Lower leg skin (tissue), 4 donors: ENCODE measurements around the gene LIN52. TPM values are rescaled to one million over a fixed set of nuclear protein-coding genes. Genes with fewer than 3 reads are reported as not detected.
A peak's percentile ranks its signal among the peaks of the same experiment; 100 is the strongest.

ENCODE experiments used
- DNase-seq, 2 donors: peaks; one replicate each; pipeline ENCODE4 v3.0.0-alpha.2; 2019; ENCODE audit warnings: low spot score in 2 of 2
- H3K4me3 ChIP-seq: fragments of 200-600 bp; sonication (generic); 2 replicates; pipeline ENCODE4 v1.5.1; 2017; ENCODE audit warnings: mild to moderate bottlenecking, low read depth; ENCODE audit not compliant: poor library complexity, severe bottlenecking
- POLR2A ChIP-seq, 2 donors: fragments of 450-650 bp; IDR thresholded peaks; one replicate each; pipeline ENCODE4 v1.6.1; 2016 to 2017; ENCODE audit warnings: antibody characterized with exemption in 2 of 2, mild to moderate bottlenecking in 1 of 2, moderate library complexity in 1 of 2
- WGBS, 2 donors: methylation state at CpG; one replicate each; pipeline ENCODE4 v1.1.5; 2018; 5-methylcytosine and 5-hydroxymethylcytosine counted together
- intact Hi-C: fragments of 100-400 bp; cut with DNase I; formaldehyde crosslinking; loops from one replicate; pipeline ENCODE4 v1.15.0; 2023; ENCODE audit warnings: low total_unique reads
- total RNA-seq, 4 donors: library from RNA; depleted of rRNA; stranded (reverse); fragments of >200 nt; gene quantifications; one replicate each; pipeline ENCODE4 v1.1.0, GENCODE V29; 2016
- TF ChIP-seq, protein P1 (sequence below), 3 donors: fragments of 450-650 bp; IDR thresholded peaks; one replicate each; pipeline ENCODE4 v1.5.1; 2016; ENCODE audit warnings: antibody characterized with exemption in 3 of 3, mild to moderate bottlenecking in 3 of 3, moderate library complexity in 2 of 3

The LIN52 gene
- total RNA-seq, 4 donors from 2014 or later, result 5.6 to 7.9 (median 5.8) TPM

GRCh38 chr14:74126315-74127013 is 41.7 kb downstream of the LIN52 start:
- WGBS, 2 donors, result 94 to 96% methylated on average over 1 of the region's 1 CpG
- H3K4me3 ChIP-seq, result no peak overlapping the region

GRCh38 chr14:74127634-74128033 is 42.9 kb downstream of the LIN52 start:
- TF ChIP-seq, protein P1, sequence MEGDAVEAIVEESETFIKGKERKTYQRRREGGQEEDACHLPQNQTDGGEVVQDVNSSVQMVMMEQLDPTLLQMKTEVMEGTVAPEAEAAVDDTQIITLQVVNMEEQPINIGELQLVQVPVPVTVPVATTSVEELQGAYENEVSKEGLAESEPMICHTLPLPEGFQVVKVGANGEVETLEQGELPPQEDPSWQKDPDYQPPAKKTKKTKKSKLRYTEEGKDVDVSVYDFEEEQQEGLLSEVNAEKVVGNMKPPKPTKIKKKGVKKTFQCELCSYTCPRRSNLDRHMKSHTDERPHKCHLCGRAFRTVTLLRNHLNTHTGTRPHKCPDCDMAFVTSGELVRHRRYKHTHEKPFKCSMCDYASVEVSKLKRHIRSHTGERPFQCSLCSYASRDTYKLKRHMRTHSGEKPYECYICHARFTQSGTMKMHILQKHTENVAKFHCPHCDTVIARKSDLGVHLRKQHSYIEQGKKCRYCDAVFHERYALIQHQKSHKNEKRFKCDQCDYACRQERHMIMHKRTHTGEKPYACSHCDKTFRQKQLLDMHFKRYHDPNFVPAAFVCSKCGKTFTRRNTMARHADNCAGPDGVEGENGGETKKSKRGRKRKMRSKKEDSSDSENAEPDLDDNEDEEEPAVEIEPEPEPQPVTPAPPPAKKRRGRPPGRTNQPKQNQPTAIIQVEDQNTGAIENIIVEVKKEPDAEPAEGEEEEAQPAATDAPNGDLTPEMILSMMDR (IDR thresholded peaks at IDR 0.05), result no peak
- no peak for TF ChIP-seq POLR2A (IDR thresholded peaks at IDR 0.05)
- 94 to 97% methylated on average over 1 of the region's 1 CpG for WGBS, 2 donors
- intact Hi-C loops, result no loop called here

More at GRCh38 chr14:74126315-74127013, 41.7 kb downstream of the LIN52 start:
- intact Hi-C loops, result no loop called here
- no peak for DNase-seq
- TF ChIP-seq POLR2A (IDR thresholded peaks at IDR 0.05), result no peak
- TF ChIP-seq, protein P1 (IDR thresholded peaks at IDR 0.05), result no peak

DNA sequence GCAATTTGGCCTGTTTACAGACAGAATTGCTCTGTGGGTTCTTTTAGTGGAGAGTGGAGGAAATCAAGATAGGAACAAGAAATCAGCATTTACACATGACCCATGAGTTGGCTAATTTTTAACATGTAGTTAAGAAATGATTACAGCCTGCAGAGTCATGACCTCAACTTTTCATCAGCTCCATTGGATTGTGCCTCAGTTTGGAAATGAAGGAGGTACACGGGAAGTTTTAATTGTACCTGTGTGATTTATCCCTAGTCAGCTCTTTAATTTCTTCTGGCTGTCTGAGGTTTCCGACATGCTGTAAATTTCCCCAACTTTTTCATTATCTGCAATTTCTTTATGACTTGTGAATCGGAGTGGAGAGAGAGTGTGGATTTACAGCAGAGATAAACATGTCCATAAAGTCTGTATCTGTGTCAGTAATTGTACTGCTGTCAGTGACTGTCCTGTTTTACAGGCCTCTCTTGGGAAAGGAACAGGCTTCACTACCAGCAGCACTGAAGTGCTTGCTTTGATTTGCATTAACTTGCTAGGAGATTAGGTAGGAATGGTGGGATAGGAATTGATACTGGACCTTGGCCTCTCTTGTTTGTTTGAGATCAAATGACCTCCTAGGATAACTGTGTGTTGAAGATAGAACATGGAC is 49.2 kb downstream of the LIN52 start:
- 71 to 75% methylated on average over 3 of the region's 3 CpGs for WGBS, 2 donors
- DNase-seq, result no peak
- intact Hi-C loops, result no loop called here
- TF ChIP-seq, protein P1 (IDR thresholded peaks at IDR 0.05), result no peak
- no peak for TF ChIP-seq POLR2A (IDR thresholded peaks at IDR 0.05)
- H3K4me3 ChIP-seq, result no peak overlapping the region

More at GRCh38 chr14:74127634-74128033, 42.9 kb downstream of the LIN52 start:
- no peak for DNase-seq
- no peak overlapping the region for H3K4me3 ChIP-seq

DNA sequence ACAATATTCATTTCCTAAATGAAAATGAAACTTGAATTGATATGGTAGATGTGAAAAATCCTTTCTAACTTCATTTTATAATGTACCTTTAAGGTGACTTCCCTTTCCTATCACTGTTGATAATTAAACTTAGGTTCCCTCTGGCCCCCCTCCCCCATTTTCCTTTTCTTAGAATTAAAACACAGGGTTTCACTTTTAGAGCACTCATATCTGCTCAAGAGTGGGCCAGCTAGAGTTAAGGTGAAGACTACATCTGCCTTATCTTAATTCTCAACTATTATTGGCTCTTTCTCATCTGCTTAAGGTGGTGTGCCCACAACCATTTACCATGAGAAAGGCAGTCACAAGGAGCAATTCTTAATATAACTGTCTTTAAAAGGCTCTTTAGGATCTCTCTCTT is 49.7 kb downstream of the LIN52 start:
- no peak for TF ChIP-seq POLR2A (IDR thresholded peaks at IDR 0.05)
- no peak for DNase-seq
- H3K4me3 ChIP-seq, result no peak overlapping the region
- intact Hi-C loops, result no loop called here

DNA sequence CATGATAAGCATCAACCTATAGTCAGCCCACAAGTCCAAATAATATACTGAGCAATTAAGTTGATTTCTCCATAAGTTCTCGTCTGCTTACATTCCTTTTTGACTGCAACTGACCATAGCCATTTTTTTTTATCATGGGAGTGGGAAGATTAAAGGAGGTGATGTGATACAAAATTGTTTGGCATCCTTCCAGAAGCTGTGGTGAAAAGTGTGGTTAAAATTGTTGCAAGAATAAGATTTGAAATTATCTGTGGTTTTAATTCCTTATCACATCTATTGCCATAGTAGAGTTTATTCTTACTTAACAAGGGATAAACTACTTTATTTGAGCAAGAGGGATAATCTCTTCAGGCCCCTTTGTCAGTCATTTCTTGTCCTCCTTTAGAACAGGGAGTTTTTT is 50.7 kb downstream of the LIN52 start:
- no peak for DNase-seq
- intact Hi-C loops, result no loop called here
- no peak overlapping the region for H3K4me3 ChIP-seq
- 80 to 95% methylated on average over 1 of the region's 1 CpG for WGBS, 2 donors
- TF ChIP-seq, protein P1 (IDR thresholded peaks at IDR 0.05), result no peak
- TF ChIP-seq POLR2A (IDR thresholded peaks at IDR 0.05), result no peak

- H3K4me3 ChIP-seq, result no peak overlapping the region
- intact Hi-C loops, result no loop called here
- DNase-seq, result peak; percentile 61 to 92
- no peak for TF ChIP-seq POLR2A (IDR thresholded peaks at IDR 0.05)
- TF ChIP-seq, protein P1 (IDR thresholded peaks at IDR 0.05), result no peak
- 30 to 49% methylated on average over 8 of the region's 8 CpGs for WGBS, 2 donors
These were observed 55.7 kb downstream of the LIN52 start for GRCh38 chr14:74140374-74140850.
